ENCODE measurements around the gene SGSM1. TPM values are rescaled to one million over a fixed set of nuclear protein-coding genes. Genes with fewer than 3 reads are reported as not detected.

SGSM1 gene
- total RNA-seq, 1 experiment from 2014 or later, result 4.3 TPM

GRCh38 chr22:24824250-24824649 lies 18.2 kb downstream of the SGSM1 start:
- no peak overlapping the region for H2AK5ac ChIP-seq (ENCODE audit: insufficient read length, low read length)
- Mint-ChIP-seq H3K36me3 (ENCODE audit: insufficient read depth in 1 of 3, low read depth in 3 of 3) (no peaks in the 10 kb centered on the region), H3K9me3 (no peaks in the 10 kb centered on the region; a peak in 1 of 5 replicates), H3K4me1 (peaks cover 0 to 7% of the 10 kb centered on the region in 2 experiments; a peak in 1 of 4 replicates), H3K4me3 (no peak overlapping the region), H3K27ac (0 out of 7 replicates have a peak overlapping the region, but pooled peaks of 1 of the 3 experiments have one; percentile 14), H3K27me3 (ENCODE audit: low read depth) (no peaks in the 10 kb centered on the region; the same call in none of the 2 replicates)
- H4K8ac ChIP-seq (replicated peaks; ENCODE audit: insufficient read length, low read depth, low read length), result no peak overlapping the region
- no peak overlapping the region for H2AFZ ChIP-seq (ENCODE audit: low read length)
- no CpG with 5 or more reads among the region's 3 CpGs for WGBS (ENCODE audit: extremely low coverage, insufficient read length, low lambda C conversion rate)
- H3K27me3 ChIP-seq (ENCODE audit: insufficient read depth, low read length), result no peaks in the 10 kb centered on the region
- no peak overlapping the region for H2BK5ac ChIP-seq (ENCODE audit: insufficient read length, low read length)
- H3K56ac ChIP-seq (ENCODE audit: insufficient read length, low read depth, low read length), result no peak overlapping the region
- no peaks in the 10 kb centered on the region for H4K20me1 ChIP-seq (ENCODE audit: control insufficient read depth, insufficient read depth, insufficient read length)
- H2BK20ac ChIP-seq (ENCODE audit: low read depth, low read length, poor library complexity, severe bottlenecking), result no peak overlapping the region
- no peak overlapping the region for H2BK12ac ChIP-seq (ENCODE audit: insufficient read length, low read depth, low read length)
- H2BK120ac ChIP-seq (ENCODE audit: low read depth, low read length, poor library complexity, severe bottlenecking), result no peak overlapping the region
- no peaks in the 10 kb centered on the region for H3K79me1 ChIP-seq (ENCODE audit: insufficient read depth, low read depth, low read length, poor library complexity, severe bottlenecking)
- no peak for DNase-seq
- no peak for TF ChIP-seq CTCF (conservative IDR thresholded peaks at IDR 0.05)
- no peak overlapping the region for H3K4me2 ChIP-seq (ENCODE audit: insufficient read depth, insufficient read length, low read length)
- no peak overlapping the region for H2BK15ac ChIP-seq (ENCODE audit: low read depth, low read length)
- no peak overlapping the region for H3K18ac ChIP-seq (ENCODE audit: insufficient read length, low read depth, low read length)
- no peak overlapping the region for H3K9ac ChIP-seq (ENCODE audit: extremely low read depth, insufficient read length, low read length)
- no peak overlapping the region for H3K23ac ChIP-seq (ENCODE audit: insufficient read length, low read depth, low read length)
- H4K91ac ChIP-seq (ENCODE audit: insufficient read length, low read depth, low read length), result no peak overlapping the region
- no peak overlapping the region for H3K4ac ChIP-seq (ENCODE audit: low read depth, low read length)
- H3K27ac ChIP-seq (ENCODE audit: insufficient read length, low read depth, low read length), result no peak overlapping the region
- H3K9me3 ChIP-seq (ENCODE audit: control insufficient read depth, low read depth, low read length), result no peaks in the 10 kb centered on the region
- H3T11ph ChIP-seq (ENCODE audit: low read length), result no peak overlapping the region
- H3K4me1 ChIP-seq (ENCODE audit: insufficient read depth, low read length), result no peaks in the 10 kb centered on the region
- H4K5ac ChIP-seq (ENCODE audit: insufficient read length, low read depth, low read length), result no peak overlapping the region
- H3K79me2 ChIP-seq (ENCODE audit: insufficient read depth, low read length), result peaks cover 2% of the 10 kb centered on the region; the same call in 1 of the 2 replicates
- H3K14ac ChIP-seq (ENCODE audit: insufficient read depth, low read length), result no peak overlapping the region; the same call in 1 of the 2 replicates
- H3K23me2 ChIP-seq (ENCODE audit: insufficient read length, low read depth, low read length, poor library complexity, severe bottlenecking), result no peaks in the 10 kb centered on the region
